Upper lobe of right lung (tissue), 1 donor: ENCODE measurements around the gene CST11. TPM values are rescaled to one million over a fixed set of nuclear protein-coding genes. Genes with fewer than 3 reads are reported as not detected.

ENCODE experiments used
- ATAC-seq: fragments of 200-7000 bp; cut with Tn5 transposase; one replicate; pipeline ENCODE4 v1.9.1; 2020; ENCODE audit warnings: mild to moderate bottlenecking, moderate library complexity
- DNase-seq: peaks from one replicate; pipeline ENCODE4 v3.0.0-alpha.2; 2020
- H3K27ac ChIP-seq: fragments of 200-600 bp; one replicate; pipeline ENCODE4 v1.8.0; 2022
- H3K27me3 ChIP-seq: fragments of 200-600 bp; one replicate; pipeline ENCODE4 v1.8.0; 2022; ENCODE audit warnings: mild to moderate bottlenecking
- H3K36me3 ChIP-seq: fragments of 200-600 bp; one replicate; pipeline ENCODE4 v1.8.0; 2022
- H3K4me1 ChIP-seq: fragments of 200-600 bp; one replicate; pipeline ENCODE4 v1.8.0; 2022
- H3K4me3 ChIP-seq: fragments of 200-600 bp; one replicate; pipeline ENCODE4 v1.8.0; 2022; ENCODE audit warnings: mild to moderate bottlenecking
- H3K9me3 ChIP-seq: fragments of 200-600 bp; one replicate; pipeline ENCODE4 v1.8.0; 2022
- intact Hi-C: fragments of 100-400 bp; cut with DNase I; formaldehyde crosslinking; loops from one replicate; pipeline ENCODE4 v1.11.0; 2022
- total RNA-seq: library from RNA; stranded (reverse); fragmentation: NEBNext Ultra II Directional; extraction: Animal tissue kit (Norgen Biotek cat#: 25700); gene quantifications from one replicate; pipeline ENCODE4 v1.2.1, GENCODE V29; 2021
- TF ChIP-seq, protein P1 (sequence below): fragments of 200-600 bp; IDR thresholded peaks from one replicate; pipeline ENCODE4 v1.8.0; 2022; ENCODE audit warnings: antibody characterized with exemption
- donor health status: DM: no; HTN: yes; CAD: no; lungs with severe emphysema.

CST11 gene
- total RNA-seq, 1 donor from 2014 or later: not detected

DNA sequence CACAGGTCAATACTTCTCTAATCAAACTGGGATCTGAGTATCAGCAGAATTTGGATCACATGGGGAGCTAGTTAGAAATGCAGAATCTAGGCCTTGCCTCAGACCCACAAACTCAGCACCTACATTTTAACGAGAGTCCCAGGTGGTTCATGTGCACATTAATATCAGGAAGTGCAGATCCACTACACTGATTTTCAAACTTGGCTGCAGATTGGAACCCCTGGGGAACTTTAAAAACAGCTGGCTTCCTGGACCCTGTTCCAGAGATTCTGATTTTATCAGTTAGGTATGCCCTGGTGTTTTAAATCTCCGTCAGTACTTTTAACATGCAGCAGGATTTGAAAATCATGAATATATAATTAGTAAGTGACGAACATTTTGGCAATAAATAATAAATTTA, 36.3 kb upstream of the CST11 start:
- no peak overlapping the region for H3K27ac ChIP-seq
- no peaks in the 10 kb centered on the region for H3K27me3 ChIP-seq
- no peak for DNase-seq
- intact Hi-C loops: no loop called here
- no peak overlapping the region for H3K4me3 ChIP-seq
- no peak for ATAC-seq
- no peaks in the 10 kb centered on the region for H3K36me3 ChIP-seq
- no peaks in the 10 kb centered on the region for H3K9me3 ChIP-seq
- TF ChIP-seq, protein P1, sequence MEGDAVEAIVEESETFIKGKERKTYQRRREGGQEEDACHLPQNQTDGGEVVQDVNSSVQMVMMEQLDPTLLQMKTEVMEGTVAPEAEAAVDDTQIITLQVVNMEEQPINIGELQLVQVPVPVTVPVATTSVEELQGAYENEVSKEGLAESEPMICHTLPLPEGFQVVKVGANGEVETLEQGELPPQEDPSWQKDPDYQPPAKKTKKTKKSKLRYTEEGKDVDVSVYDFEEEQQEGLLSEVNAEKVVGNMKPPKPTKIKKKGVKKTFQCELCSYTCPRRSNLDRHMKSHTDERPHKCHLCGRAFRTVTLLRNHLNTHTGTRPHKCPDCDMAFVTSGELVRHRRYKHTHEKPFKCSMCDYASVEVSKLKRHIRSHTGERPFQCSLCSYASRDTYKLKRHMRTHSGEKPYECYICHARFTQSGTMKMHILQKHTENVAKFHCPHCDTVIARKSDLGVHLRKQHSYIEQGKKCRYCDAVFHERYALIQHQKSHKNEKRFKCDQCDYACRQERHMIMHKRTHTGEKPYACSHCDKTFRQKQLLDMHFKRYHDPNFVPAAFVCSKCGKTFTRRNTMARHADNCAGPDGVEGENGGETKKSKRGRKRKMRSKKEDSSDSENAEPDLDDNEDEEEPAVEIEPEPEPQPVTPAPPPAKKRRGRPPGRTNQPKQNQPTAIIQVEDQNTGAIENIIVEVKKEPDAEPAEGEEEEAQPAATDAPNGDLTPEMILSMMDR: no peak
- H3K4me1 ChIP-seq: no peaks in the 10 kb centered on the region

- DNase-seq (no peak), ATAC-seq (no peak)
- Histone ChIP-seq H3K4me3 (no peak overlapping the region), H3K9me3 (no peaks in the 10 kb centered on the region), H3K27ac (no peak overlapping the region), H3K36me3 (no peaks in the 10 kb centered on the region), H3K4me1 (no peaks in the 10 kb centered on the region), H3K27me3 (no peaks in the 10 kb centered on the region)
- intact Hi-C loops: no loop called here
- TF ChIP-seq, protein P1: no peak
These were observed 35.8 kb upstream of the CST11 start for GRCh38 chr20:23488470-23488869.

DNA sequence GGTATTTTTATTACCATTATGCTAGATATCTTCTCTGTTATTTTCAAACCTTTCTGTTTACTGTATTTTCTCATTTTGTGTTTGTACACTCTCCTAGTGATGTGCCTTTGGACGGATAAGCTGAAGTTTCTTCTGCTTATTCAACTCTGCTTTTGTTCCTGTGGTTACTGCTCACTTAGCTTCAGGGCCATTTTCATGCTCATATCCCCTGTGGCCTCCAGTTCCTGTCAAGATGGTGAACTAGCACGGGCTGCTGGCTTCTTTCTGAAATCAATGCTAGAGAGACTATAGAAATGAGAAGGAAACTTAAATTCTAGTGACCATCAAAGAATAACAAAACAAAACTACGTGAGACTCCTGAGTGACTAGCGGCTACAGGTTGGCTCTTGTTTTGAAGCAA, 31.4 kb upstream of the CST11 start:
- H3K9me3 ChIP-seq: no peaks in the 10 kb centered on the region
- no peaks in the 10 kb centered on the region for H3K4me1 ChIP-seq
- TF ChIP-seq, protein P1: no peak
- intact Hi-C loops: no loop called here
- H3K4me3 ChIP-seq: no peak overlapping the region
- no peaks in the 10 kb centered on the region for H3K27me3 ChIP-seq
- no peaks in the 10 kb centered on the region for H3K36me3 ChIP-seq
- ATAC-seq (no peak), DNase-seq (no peak)
- H3K27ac ChIP-seq: no peak overlapping the region

DNA sequence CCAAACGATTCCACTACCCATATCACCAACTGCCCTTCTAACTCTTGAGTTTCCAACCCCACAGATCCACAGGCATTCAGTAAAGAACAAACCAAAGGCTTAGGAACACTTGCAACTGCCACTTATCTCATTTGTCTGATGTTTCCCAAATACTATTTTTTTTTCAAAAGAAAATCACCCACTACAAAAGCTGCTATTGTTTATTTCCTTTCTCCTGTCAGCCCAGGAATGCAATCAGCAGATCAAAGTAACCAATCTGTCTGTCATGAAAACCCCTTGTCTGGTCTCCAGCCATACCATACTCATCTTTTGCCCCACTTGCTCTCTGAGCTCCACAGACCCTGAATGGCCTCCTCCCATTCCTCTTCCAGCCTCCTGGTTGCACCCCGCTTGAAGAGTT, 29.5 kb upstream of the CST11 start:
- no peaks in the 10 kb centered on the region for H3K4me1 ChIP-seq
- no peak overlapping the region for H3K4me3 ChIP-seq
- no peak overlapping the region for H3K27ac ChIP-seq
- intact Hi-C loops: no loop called here
- no peaks in the 10 kb centered on the region for H3K27me3 ChIP-seq
- no peak for ATAC-seq
- H3K36me3 ChIP-seq: no peaks in the 10 kb centered on the region
- TF ChIP-seq, protein P1: no peak
- no peak for DNase-seq
- H3K9me3 ChIP-seq: no peaks in the 10 kb centered on the region

GRCh38 chr20:23479043-23479442, 26.4 kb upstream of the CST11 start:
- Histone ChIP-seq H3K9me3 (no peaks in the 10 kb centered on the region), H3K27me3 (no peaks in the 10 kb centered on the region), H3K4me3 (no peak overlapping the region), H3K4me1 (no peaks in the 10 kb centered on the region), H3K27ac (no peak overlapping the region), H3K36me3 (no peaks in the 10 kb centered on the region)
- intact Hi-C loops: no loop called here
- ATAC-seq (no peak), DNase-seq (no peak)
- TF ChIP-seq, protein P1: no peak

DNA sequence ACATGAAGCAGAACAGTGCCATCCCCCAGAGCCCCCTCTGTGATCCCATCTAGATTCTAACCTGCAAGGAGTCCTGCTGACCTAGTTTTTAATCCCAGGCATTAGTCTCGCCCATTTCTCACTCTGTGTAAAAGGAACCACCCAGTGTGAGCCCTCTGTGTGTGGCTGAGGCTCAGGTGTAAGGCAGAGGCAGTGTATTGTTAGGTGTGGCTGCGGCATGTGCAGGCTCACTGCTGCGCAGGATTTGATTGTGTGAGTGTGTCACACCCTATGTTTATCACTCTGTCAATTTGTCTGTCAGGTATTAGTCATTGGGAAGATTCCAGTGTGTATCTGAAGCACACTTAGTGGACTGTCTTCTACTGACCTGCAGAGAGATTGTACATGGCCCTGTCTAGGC, 24.5 kb upstream of the CST11 start:
- Histone ChIP-seq H3K4me1 (no peaks in the 10 kb centered on the region), H3K4me3 (no peak overlapping the region), H3K36me3 (no peaks in the 10 kb centered on the region), H3K27ac (no peak overlapping the region), H3K9me3 (no peaks in the 10 kb centered on the region), H3K27me3 (no peaks in the 10 kb centered on the region)
- DNase-seq: no peak
- no peak for ATAC-seq
- intact Hi-C loops: no loop called here
- TF ChIP-seq, protein P1: no peak
